Measurements from ENCODE around the gene MTERF2.

DNA sequence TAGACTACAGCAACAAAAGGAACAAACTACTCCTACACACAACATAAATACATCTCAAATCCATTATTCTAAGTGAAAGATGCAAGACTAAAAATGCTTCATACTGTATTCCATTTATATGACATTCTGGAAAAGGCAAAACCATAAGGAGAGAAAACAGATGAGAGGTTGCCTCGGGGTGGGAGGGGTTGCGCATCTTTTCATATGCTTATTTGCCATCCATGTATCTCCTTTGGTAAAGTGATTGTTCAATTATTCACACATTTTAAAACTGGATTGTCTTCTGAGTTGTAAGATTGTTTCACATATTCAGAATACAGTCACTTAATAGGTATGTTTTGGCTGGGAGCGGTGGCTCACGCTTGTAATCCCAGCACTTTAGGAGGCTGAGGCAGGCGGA, 36.4 kb downstream of the MTERF2 start:
- no peak for TF ChIP-seq CTCF (IDR thresholded peaks at IDR 0.05; ENCODE audit: extremely low read depth in 1 of 2, insufficient read depth in 1 of 2, low read depth in 1 of 2, low read length in 2 of 2)
- TF ChIP-seq POLR2A (IDR thresholded peaks at IDR 0.05; ENCODE audit: low read depth, low read length): no peak
- no peak for TF ChIP-seq FOS (IDR thresholded peaks at IDR 0.05; ENCODE audit: borderline replicate concordance, insufficient read depth, low read length)
- TF ChIP-seq EZH2 (IDR thresholded peaks at IDR 0.05; ENCODE audit: borderline replicate concordance, low read depth, low read length, severe bottlenecking): no peak
- no peak for TF ChIP-seq MYC (IDR thresholded peaks at IDR 0.05; ENCODE audit: low read depth, low read length)
- TF ChIP-seq POLR2AphosphoS5 (IDR thresholded peaks at IDR 0.05; ENCODE audit: insufficient read depth, low read depth, low read length): no peak
- no peak for TF ChIP-seq GATA2 (IDR thresholded peaks at IDR 0.05; ENCODE audit: insufficient read depth, insufficient read length, low read depth, low read length)
- no peak for TF ChIP-seq JUN (IDR thresholded peaks at IDR 0.05; ENCODE audit: borderline replicate concordance, insufficient read depth, insufficient read length, low read depth)
- TF ChIP-seq, protein P1, sequence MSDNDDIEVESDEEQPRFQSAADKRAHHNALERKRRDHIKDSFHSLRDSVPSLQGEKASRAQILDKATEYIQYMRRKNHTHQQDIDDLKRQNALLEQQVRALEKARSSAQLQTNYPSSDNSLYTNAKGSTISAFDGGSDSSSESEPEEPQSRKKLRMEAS (IDR thresholded peaks at IDR 0.05; ENCODE audit: insufficient read depth, insufficient read length): no peak
